T-cell (primary cell): ENCODE measurements around the gene IGSF5. TPM values are rescaled to one million over a fixed set of nuclear protein-coding genes. Genes with fewer than 3 reads are reported as not detected.

Experiments
- ATAC-seq, 4 experiments: fragments of 200-7000 bp in 3 of 4; fragments of 150-1000 bp in 1 of 4; cut with Tn5 transposase; replicated peaks in 1 of 4; 1 replicate in 3 of 4; 2 replicates in 1 of 4; pipeline ENCODE4 v1.10.0; 2021; ENCODE audit warnings: moderate library complexity in 3 of 4, mild to moderate bottlenecking in 2 of 4, moderate number of reproducible peaks in 1 of 4
- CTCF ChIA-PET, 2 donors: fragments of 300-600 bp; sonication (Branson Sonifier 250); formaldehyde crosslinking; loops; one replicate each; lab custom pipeline; 2022; ENCODE audit warnings: antibody characterized with exemption in 2 of 2; lab: Charles Lee
- POLR2A ChIA-PET, 2 donors: fragments of 300-600 bp; sonication (Branson Sonifier 250); formaldehyde crosslinking; loops; one replicate each; lab custom pipeline; 2022; ENCODE audit warnings: antibody characterized with exemption in 2 of 2; lab: Charles Lee
- DNase-seq, 35 experiments: peaks; one replicate each; pipeline versions ENCODE4 v3.0.0 to v3.0.0-alpha.2; 2013 to 2023
- H3K27ac ChIP-seq: one replicate; pipeline ENCODE4 v1.5.1; 2013; ENCODE audit warnings: low read length
- H3K27me3 ChIP-seq, 2 experiments: replicated peaks in 1 of 2; 1 replicate in 1 of 2; 2 replicates in 1 of 2; pipeline versions ENCODE4 v1.6.1 to v1.7.0; 2013; ENCODE audit warnings: low read length in 1 of 2, mixed read lengths in 1 of 2; ENCODE audit not compliant: control insufficient read depth in 2 of 2, insufficient read depth in 2 of 2; ENCODE audit errors: extremely low read depth in 1 of 2
- H3K36me3 ChIP-seq, 2 donors: 1 replicate in 1 of 2; 2 replicates in 1 of 2; pipeline versions ENCODE4 v1.6.1 to v1.7.0; 2013; ENCODE audit warnings: low read length in 1 of 2; ENCODE audit not compliant: control insufficient read depth in 2 of 2, insufficient read depth in 1 of 2; ENCODE audit errors: extremely low read depth in 1 of 2
- H3K4me1 ChIP-seq, 2 experiments: 1 replicate in 1 of 2; 2 replicates in 1 of 2; pipeline versions ENCODE4 v1.6.1 to v1.7.0; 2013; ENCODE audit warnings: low read length in 2 of 2, mixed read lengths in 1 of 2; ENCODE audit not compliant: insufficient read depth in 2 of 2, control insufficient read depth in 1 of 2; ENCODE audit errors: extremely low read depth in 1 of 2
- H3K4me3 ChIP-seq, 2 donors: 1 replicate in 1 of 2; 2 replicates in 1 of 2; pipeline versions ENCODE4 v1.5.1 to v1.7.0; 2013; ENCODE audit warnings: mild to moderate bottlenecking in 2 of 2, low read length in 1 of 2, moderate library complexity in 1 of 2; ENCODE audit not compliant: control insufficient read depth in 1 of 2; ENCODE audit errors: extremely low read depth in 1 of 2
- H3K9me3 ChIP-seq: 2 replicates; pipeline ENCODE4 v1.7.0; 2013
- H3K27ac Mint-ChIP-seq, 2 donors: one replicate each; pipeline ENCODE4 v1.8.0; 2020 to 2021; ENCODE audit warnings: mild to moderate bottlenecking in 2 of 2, mixed read lengths in 2 of 2
- H3K27me3 Mint-ChIP-seq, 2 donors: one replicate each; pipeline ENCODE4 v1.8.0; 2021 to 2022; ENCODE audit warnings: mixed read lengths in 2 of 2
- H3K36me3 Mint-ChIP-seq: one replicate; pipeline ENCODE4 v1.8.0; 2021; ENCODE audit warnings: mixed read lengths
- H3K4me1 Mint-ChIP-seq, 3 donors: one replicate each; pipeline ENCODE4 v1.8.0; 2020 to 2022; ENCODE audit warnings: mixed read lengths in 3 of 3, mild to moderate bottlenecking in 1 of 3
- H3K4me3 Mint-ChIP-seq, 3 donors: one replicate each; pipeline ENCODE4 v1.8.0; 2020 to 2022; ENCODE audit warnings: mild to moderate bottlenecking in 3 of 3, mixed read lengths in 3 of 3, moderate library complexity in 3 of 3
- H3K9me3 Mint-ChIP-seq, 3 donors: one replicate each; pipeline ENCODE4 v1.8.0; 2020 to 2022; ENCODE audit warnings: mixed read lengths in 3 of 3
- WGBS: methylation state at CpG from one replicate; pipeline ENCODE4 v1.1.5; 2013; ENCODE audit warnings: missing lambda C conversion rate; ENCODE audit not compliant: insufficient coverage; 5-methylcytosine and 5-hydroxymethylcytosine counted together
- total RNA-seq, 35 experiments: library from RNA in 6 of 35; stranded (reverse) in 6 of 35; fragments of 120-200 nt in 1 of 35; gene quantifications; one replicate each; pipeline versions ENCODE4 v1.2.1 to v1.2.4 and lab custom pipeline; 2013 to 2026

The IGSF5 gene
- total RNA-seq, 5 donors from 2014 or later (not counting 1 experiment from before 2014, with no cell fraction given), result not detected

GRCh38 chr21:39849014-39849655 is 104.2 kb downstream of the IGSF5 start:
- H3K27ac Mint-ChIP-seq, result no peak overlapping the region
- no peaks in the 10 kb centered on the region for H3K36me3 ChIP-seq
- H3K4me1 Mint-ChIP-seq, result no peaks in the 10 kb centered on the region
- no peaks in the 10 kb centered on the region for H3K36me3 Mint-ChIP-seq
- no peaks in the 10 kb centered on the region for H3K9me3 ChIP-seq
- peaks cover 0 to 7% of the 10 kb centered on the region in 2 experiments for H3K27me3 ChIP-seq
- 76% methylated on average over 5 of the region's 10 CpGs for WGBS
- no peak overlapping the region for H3K27ac ChIP-seq
- H3K4me3 Mint-ChIP-seq, result no peak overlapping the region
- ATAC-seq, result no peak
- CTCF ChIA-PET, result no interaction called here
- H3K9me3 Mint-ChIP-seq, result peaks cover 0 to 5% (median 3%) of the 10 kb centered on the region in 3 donors
- H3K4me1 ChIP-seq, result no peaks in the 10 kb centered on the region
- no peak overlapping the region for H3K4me3 ChIP-seq
- POLR2A ChIA-PET, result no interaction called here
- no peak for DNase-seq
- H3K27me3 Mint-ChIP-seq, result peaks cover 0 to 2% of the 10 kb centered on the region in 2 donors

- CTCF ChIA-PET, result no interaction called here
- H3K27ac ChIP-seq, result no peak overlapping the region
- WGBS, result 60% methylated on average over 1 of the region's 2 CpGs
- Mint-ChIP-seq H3K27me3 (no peaks in the 10 kb centered on the region), H3K9me3 (peaks cover 3 to 4% (median 3%) of the 10 kb centered on the region in 3 donors), H3K27ac (no peak overlapping the region), H3K4me1 (no peaks in the 10 kb centered on the region), H3K4me3 (no peak overlapping the region), H3K36me3 (no peaks in the 10 kb centered on the region)
- H3K4me3 ChIP-seq, result no peak overlapping the region
- H3K9me3 ChIP-seq, result no peaks in the 10 kb centered on the region
- no peaks in the 10 kb centered on the region for H3K36me3 ChIP-seq
- H3K27me3 ChIP-seq, result peaks cover 0 to 7% of the 10 kb centered on the region in 2 experiments
- POLR2A ChIA-PET, result no interaction called here
- DNase-seq (no peak), ATAC-seq (no peak)
- H3K4me1 ChIP-seq, result no peaks in the 10 kb centered on the region
These were observed 105.3 kb downstream of the IGSF5 start for GRCh38 chr21:39850333-39850732.

GRCh38 chr21:39851002-39851618 is 106.1 kb downstream of the IGSF5 start:
- Histone ChIP-seq H3K4me1 (no peaks in the 10 kb centered on the region), H3K4me3 (no peak overlapping the region), H3K27me3 (peaks cover 0 to 7% of the 10 kb centered on the region in 2 experiments), H3K9me3 (no peaks in the 10 kb centered on the region), H3K36me3 (no peaks in the 10 kb centered on the region), H3K27ac (no peak overlapping the region)
- H3K27ac Mint-ChIP-seq, result no peak overlapping the region
- peaks cover 3 to 4% (median 4%) of the 10 kb centered on the region in 3 donors for H3K9me3 Mint-ChIP-seq
- H3K36me3 Mint-ChIP-seq, result no peaks in the 10 kb centered on the region
- ChIA-PET CTCF (no interaction called here), POLR2A (no interaction called here)
- WGBS, result 89% methylated on average over 7 of the region's 7 CpGs
- ATAC-seq, result no peak
- H3K4me3 Mint-ChIP-seq, result no peak overlapping the region
- no peaks in the 10 kb centered on the region for H3K27me3 Mint-ChIP-seq
- no peak for DNase-seq
- H3K4me1 Mint-ChIP-seq, result no peaks in the 10 kb centered on the region

Other genes starting within 250 kb of the IGSF5 start
- gene B3GALT5, start 132.2 kb upstream of the IGSF5 start, total RNA-seq, result under 1 TPM in 3 of 5 donors, not detected in 2; 0.03 to 0.09 (median 0.06) TPM
- gene PCP4, start 122.3 kb downstream of the IGSF5 start, total RNA-seq, result not detected